ENCODE measurements around the gene SLC16A5. TPM values are rescaled to one million over a fixed set of nuclear protein-coding genes. Genes with fewer than 3 reads are reported as not detected.

SLC16A5 gene
- total RNA-seq, 1 experiment from 2014 or later: 17.1 TPM

DNA sequence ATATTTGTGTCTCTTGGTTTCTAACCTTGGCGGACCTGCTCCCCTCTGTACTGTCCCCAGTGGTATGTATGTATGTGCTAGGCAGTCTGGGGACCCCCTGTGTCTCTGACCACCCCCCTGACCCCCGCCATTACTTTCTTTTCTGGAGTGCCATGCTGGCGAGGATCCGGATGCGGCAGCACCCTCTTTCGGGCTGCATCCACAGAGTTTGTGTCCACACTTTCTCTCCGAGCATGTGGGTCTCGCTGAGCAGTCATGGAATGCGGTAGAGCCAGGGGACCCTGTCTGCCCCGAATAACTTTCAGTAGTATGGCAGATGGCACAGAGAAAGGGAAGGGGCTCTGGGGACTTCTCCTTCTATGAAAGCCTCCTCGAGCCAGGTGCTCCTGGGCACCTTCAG, 23.7 kb upstream of the SLC16A5 start:
- Histone ChIP-seq H3K27ac (ENCODE audit: insufficient read length, low read depth, low read length) (no peak overlapping the region), H2BK12ac (ENCODE audit: insufficient read length, low read depth, low read length) (no peak overlapping the region), H3K4me2 (ENCODE audit: insufficient read depth, insufficient read length, low read length) (no peak overlapping the region), H4K20me1 (ENCODE audit: control insufficient read depth, insufficient read depth, insufficient read length) (peaks cover 3% of the 10 kb centered on the region), H2BK120ac (ENCODE audit: low read depth, low read length, poor library complexity, severe bottlenecking) (no peak overlapping the region), H2BK15ac (ENCODE audit: low read depth, low read length) (no peak overlapping the region), H3K23ac (ENCODE audit: insufficient read length, low read depth, low read length) (no peak overlapping the region), H2BK20ac (ENCODE audit: low read depth, low read length, poor library complexity, severe bottlenecking) (no peak overlapping the region), H2AFZ (ENCODE audit: low read length) (no peak overlapping the region), H2BK5ac (ENCODE audit: insufficient read length, low read length) (no peak overlapping the region), H3K9me3 (ENCODE audit: control insufficient read depth, low read depth, low read length) (no peaks in the 10 kb centered on the region), H3K79me2 (ENCODE audit: insufficient read depth, low read length) (no peaks in the 10 kb centered on the region; the same call in 1 of the 2 replicates), H3T11ph (ENCODE audit: low read length) (no peak overlapping the region), H4K5ac (ENCODE audit: insufficient read length, low read depth, low read length) (no peak overlapping the region), H3K4me1 (ENCODE audit: insufficient read depth, low read length) (no peaks in the 10 kb centered on the region), H3K9ac (ENCODE audit: extremely low read depth, insufficient read length, low read length) (no peak overlapping the region), H3K27me3 (ENCODE audit: insufficient read depth, low read length) (no peaks in the 10 kb centered on the region), H2AK5ac (ENCODE audit: insufficient read length, low read length) (no peak overlapping the region), H3K4ac (ENCODE audit: low read depth, low read length) (no peak overlapping the region), H4K8ac (replicated peaks; ENCODE audit: insufficient read length, low read depth, low read length) (no peak overlapping the region), H3K79me1 (ENCODE audit: insufficient read depth, low read depth, low read length, poor library complexity, severe bottlenecking) (no peaks in the 10 kb centered on the region), H3K14ac (ENCODE audit: insufficient read depth, low read length) (no peak overlapping the region), H3K56ac (ENCODE audit: insufficient read length, low read depth, low read length) (no peak overlapping the region), H4K91ac (ENCODE audit: insufficient read length, low read depth, low read length) (no peak overlapping the region), H3K18ac (ENCODE audit: insufficient read length, low read depth, low read length) (no peak overlapping the region), H3K23me2 (ENCODE audit: insufficient read length, low read depth, low read length, poor library complexity, severe bottlenecking) (no peaks in the 10 kb centered on the region)
- Mint-ChIP-seq H3K27me3 (ENCODE audit: low read depth) (no peaks in the 10 kb centered on the region; the same call in none of the 2 replicates), H3K36me3 (ENCODE audit: insufficient read depth in 1 of 3, low read depth in 3 of 3) (peaks cover 34 to 62% (median 59%) of the 10 kb centered on the region in 3 experiments), H3K27ac (no peak overlapping the region; a peak in 1 of 7 replicates), H3K4me3 (no peak overlapping the region; a peak in 1 of 5 replicates), H3K9me3 (no peaks in the 10 kb centered on the region), H3K4me1 (peaks cover 0 to 7% of the 10 kb centered on the region in 2 experiments; a peak in 2 of 4 replicates)
- no CpG with 5 or more reads among the region's 11 CpGs for WGBS (ENCODE audit: extremely low coverage, insufficient read length, low lambda C conversion rate)
- TF ChIP-seq, protein P1, sequence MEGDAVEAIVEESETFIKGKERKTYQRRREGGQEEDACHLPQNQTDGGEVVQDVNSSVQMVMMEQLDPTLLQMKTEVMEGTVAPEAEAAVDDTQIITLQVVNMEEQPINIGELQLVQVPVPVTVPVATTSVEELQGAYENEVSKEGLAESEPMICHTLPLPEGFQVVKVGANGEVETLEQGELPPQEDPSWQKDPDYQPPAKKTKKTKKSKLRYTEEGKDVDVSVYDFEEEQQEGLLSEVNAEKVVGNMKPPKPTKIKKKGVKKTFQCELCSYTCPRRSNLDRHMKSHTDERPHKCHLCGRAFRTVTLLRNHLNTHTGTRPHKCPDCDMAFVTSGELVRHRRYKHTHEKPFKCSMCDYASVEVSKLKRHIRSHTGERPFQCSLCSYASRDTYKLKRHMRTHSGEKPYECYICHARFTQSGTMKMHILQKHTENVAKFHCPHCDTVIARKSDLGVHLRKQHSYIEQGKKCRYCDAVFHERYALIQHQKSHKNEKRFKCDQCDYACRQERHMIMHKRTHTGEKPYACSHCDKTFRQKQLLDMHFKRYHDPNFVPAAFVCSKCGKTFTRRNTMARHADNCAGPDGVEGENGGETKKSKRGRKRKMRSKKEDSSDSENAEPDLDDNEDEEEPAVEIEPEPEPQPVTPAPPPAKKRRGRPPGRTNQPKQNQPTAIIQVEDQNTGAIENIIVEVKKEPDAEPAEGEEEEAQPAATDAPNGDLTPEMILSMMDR (conservative IDR thresholded peaks at IDR 0.05): no peak
- no peak for DNase-seq
